ENCODE data around the gene SLC27A5. TPM values are rescaled to one million over a fixed set of nuclear protein-coding genes. Genes with fewer than 3 reads are reported as not detected.

The SLC27A5 gene, protein sequence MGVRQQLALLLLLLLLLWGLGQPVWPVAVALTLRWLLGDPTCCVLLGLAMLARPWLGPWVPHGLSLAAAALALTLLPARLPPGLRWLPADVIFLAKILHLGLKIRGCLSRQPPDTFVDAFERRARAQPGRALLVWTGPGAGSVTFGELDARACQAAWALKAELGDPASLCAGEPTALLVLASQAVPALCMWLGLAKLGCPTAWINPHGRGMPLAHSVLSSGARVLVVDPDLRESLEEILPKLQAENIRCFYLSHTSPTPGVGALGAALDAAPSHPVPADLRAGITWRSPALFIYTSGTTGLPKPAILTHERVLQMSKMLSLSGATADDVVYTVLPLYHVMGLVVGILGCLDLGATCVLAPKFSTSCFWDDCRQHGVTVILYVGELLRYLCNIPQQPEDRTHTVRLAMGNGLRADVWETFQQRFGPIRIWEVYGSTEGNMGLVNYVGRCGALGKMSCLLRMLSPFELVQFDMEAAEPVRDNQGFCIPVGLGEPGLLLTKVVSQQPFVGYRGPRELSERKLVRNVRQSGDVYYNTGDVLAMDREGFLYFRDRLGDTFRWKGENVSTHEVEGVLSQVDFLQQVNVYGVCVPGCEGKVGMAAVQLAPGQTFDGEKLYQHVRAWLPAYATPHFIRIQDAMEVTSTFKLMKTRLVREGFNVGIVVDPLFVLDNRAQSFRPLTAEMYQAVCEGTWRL
- 40.1 and 41.4 TPM in 2 replicates for total RNA-seq (2014; rRNA removed; shearing (Covaris generic))

GRCh38 chr19:58511353-58512208 is at the start of gene SLC27A5:
SLC27A5 (minus strand) TSS chr19:58511992; CDS start chr19:58511955, 37 bp downstream.

GRCh38 chr19:58558066-58558622 is 46.4 kb upstream of the SLC27A5 start, which contains the start of gene UBE2M:
UBE2M (minus strand) TSS chr19:58558611; CDS start chr19:58558381, 230 bp downstream.

GRCh38 chr19:58554494-58555368 is 42.9 kb upstream of the SLC27A5 start, which contains the start of gene CHMP2A:
CHMP2A (minus strand) TSS chr19:58555105; CDS start chr19:58554212, 893 bp downstream.

DNA sequence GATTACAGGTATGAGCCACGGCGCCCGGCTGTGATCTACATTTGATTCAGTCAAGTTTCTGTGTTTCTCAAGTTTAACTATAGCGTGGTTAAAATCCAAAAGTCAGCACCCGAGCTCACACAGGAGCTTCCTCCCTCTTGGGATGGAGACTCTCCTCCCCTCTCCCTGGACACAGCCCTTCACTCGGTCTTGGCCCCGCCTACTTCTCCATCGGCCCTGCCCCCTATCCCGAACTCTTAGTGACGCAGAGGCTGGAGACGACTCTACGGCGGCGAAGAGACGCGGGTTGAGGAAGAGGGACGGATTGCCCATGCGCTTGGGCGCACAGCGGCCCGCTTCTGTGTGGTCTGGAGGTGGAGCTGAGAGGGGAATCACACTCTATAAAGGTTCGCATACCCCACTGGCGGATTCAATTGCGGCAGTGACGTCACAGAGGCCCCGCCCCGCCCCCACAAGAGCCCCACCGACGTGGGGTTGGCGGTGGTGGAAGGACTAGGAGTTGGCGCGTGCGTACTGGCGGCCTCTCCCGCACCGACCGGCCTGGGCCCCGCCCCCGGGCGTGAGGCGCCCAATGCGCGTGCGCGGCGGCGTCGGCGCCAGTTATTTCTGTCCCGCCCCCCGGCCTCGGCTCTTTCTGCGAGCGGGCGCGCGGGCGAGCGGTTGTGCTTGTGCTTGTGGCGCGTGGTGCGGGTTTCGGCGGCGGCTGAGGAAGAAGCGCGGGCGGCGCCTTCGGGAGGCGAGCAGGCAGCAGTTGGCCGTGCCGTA is 32.2 kb upstream of the SLC27A5 start, which contains the start of gene TRIM28:
Gene TRIM28, plus strand, starts transcription at position 239 of the 765 bp plus-strand sequence. CDS start 694 bp downstream, outside the sequence.

DNA sequence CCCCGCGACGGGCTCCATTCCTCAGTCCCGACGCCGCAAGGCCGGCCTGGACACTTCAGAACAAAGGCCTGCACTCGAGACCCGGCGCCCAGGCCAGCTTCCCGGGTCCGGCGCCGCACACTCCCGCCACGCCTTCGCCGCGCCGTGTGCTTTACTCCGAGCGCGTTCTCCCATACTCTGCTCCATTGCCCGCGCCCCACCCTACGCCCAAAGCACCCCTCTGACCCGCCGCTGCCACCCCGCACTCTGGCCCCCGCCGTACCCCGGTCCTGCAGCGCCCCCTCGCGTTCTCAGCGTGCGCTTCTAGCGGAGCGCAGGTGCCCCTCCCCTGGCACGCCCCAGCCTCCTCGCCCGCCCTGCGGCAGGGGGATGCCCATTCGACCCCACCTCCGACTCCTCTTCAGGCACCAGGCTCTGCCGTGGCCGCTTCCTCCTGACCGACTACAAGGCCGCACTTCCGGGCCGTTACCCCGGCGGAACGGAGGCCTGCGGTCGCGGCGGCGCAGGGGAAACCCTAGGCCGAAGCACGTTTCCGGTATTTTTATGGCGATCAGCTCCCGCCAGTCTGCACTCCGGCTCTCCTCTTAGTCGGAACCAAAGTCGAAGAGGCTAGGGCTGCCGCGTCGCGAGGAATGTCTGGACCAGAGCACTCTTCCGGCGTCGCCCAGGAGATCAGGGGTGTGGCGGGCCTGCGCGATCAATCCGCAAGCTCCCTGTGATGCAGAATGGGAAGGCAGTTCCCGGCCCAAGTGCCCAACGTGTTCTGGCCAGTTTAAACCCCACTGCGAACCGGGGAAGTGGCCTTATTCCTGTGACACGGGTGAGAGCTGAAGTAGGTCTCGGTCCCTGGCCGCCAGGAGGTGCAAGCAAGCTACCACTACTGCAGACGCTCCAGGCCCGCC is 7.8 kb upstream of the SLC27A5 start, which contains the start of gene ZBTB45:
Gene ZBTB45, minus strand, starts transcription at position 456 of the 902 bp plus-strand sequence. CDS start 2,137 bp downstream, outside the sequence.

DNA sequence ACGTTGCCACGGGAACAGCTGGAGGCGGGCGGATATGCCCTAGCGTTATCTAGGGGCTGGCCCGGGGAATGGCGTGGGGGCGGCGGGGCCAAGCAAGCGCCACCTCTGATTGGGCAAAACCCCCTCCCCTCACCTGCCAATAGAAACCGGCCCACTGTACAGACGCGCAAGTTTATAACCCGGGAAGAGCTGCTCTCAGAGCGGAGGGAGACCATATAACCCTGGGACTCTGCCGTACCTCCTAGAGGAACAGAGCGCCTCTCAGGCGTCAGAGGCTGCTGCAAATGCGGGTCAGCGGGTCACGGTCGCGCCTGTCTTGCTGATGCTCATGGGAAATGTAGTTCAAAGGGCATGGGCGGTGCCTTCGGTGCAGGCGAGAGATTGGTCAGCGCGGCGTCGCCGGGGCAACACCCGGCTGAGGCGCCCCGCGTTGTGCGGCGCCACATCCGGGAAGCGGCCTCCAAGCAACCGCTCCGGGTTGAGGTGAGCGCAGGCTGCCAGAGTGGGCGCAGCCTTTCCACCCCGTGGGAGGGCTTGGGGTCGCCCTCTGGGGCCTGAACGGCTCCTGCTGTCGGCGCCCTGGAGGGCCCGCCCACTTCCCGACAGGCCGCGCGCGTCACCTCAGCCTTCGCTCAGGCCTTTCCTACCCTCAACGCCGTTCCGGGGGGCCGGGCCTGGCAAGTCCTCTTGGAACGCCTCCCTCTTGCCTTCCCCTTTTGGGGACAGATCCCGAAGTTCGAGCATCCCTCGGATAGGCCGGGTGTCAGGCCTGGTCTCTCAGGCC is 35.9 kb downstream of the SLC27A5 start, which contains the start of gene ZNF446:
Gene ZNF446, plus strand, starts transcription at position 639 of the 784 bp plus-strand sequence. CDS start 867 bp downstream, outside the sequence.

GRCh38 chr19:58466760-58467589 is 44.8 kb downstream of the SLC27A5 start, which contains the start of gene ZNF324:
ZNF324 (plus strand) TSS chr19:58467080; CDS start chr19:58469186, 2,106 bp downstream.

DNA sequence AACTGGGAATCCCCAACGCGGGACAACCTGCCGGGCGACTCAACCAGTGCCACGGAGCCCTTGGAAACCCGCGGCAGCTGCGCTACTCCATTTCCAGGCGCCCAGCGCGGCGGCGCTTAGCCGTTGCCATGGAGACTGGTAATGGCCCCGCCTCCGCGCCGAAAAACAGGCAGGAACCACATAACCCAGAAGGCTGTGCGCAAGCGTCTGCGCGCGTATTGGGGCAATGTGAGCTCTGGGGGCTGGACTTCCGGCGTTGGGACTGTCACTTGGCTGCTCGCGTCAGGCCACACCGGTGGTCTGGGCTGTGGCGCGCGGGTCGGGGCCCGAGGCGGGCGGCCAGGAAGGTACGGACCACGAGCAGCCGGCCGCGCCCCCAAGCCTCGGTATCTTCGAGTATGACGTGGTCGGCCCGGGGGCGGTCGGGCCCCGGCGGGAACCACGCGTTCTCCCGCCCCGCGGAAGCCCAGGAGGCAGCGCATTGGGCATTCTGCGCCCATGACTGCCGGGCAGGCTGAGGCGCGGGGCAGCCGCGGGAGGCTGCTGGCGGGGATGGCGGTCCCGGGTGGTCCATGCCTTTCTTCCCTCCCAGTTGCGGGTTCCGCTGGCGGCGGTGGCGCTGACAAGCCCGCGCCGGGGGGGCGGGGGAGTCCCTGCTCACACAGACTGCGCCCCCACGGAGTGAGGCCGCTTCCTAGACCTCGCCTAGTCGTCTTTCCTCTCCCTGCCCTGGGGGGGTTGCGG is 60.3 kb downstream of the SLC27A5 start, which contains the start of gene ZNF324B:
Gene ZNF324B, plus strand, starts transcription at position 265 of the 744 bp plus-strand sequence. CDS start 2,080 bp downstream, outside the sequence.

Small RNA genes lying within 50 kb of the gene (small RNA-seq; reads per million reads assigned to genes)
- not detected for gene MIR6807
- not detected for gene RN7SL525P
- gene RN7SL693P: not detected
- gene RNU6-1337P: not detected

Other genes with a start within 250 kb of the SLC27A5 start
- gene ZNF8, start 233.0 kb downstream of the SLC27A5 start, total RNA-seq (2014; rRNA removed; shearing (Covaris generic)): 6.1 and 6.5 TPM in 2 replicates
- 96.2 and 96.7 TPM in 2 replicates for gene ERVK3-1, start 206.6 kb downstream of the SLC27A5 start, total RNA-seq (2014; rRNA removed; shearing (Covaris generic))
- gene ZSCAN22, start 185.0 kb downstream of the SLC27A5 start, total RNA-seq (2014; rRNA removed; shearing (Covaris generic)): 2.9 TPM in 2 replicates
- gene A1BG, start 158.5 kb downstream of the SLC27A5 start, total RNA-seq (2014; rRNA removed; shearing (Covaris generic)): 13.4 and 31.9 TPM in 2 replicates
- gene ZNF497, start 149.2 kb downstream of the SLC27A5 start, total RNA-seq (2014; rRNA removed; shearing (Covaris generic)): 1.4 and 2.1 TPM in 2 replicates
- 5.1 and 6.8 TPM in 2 replicates for gene ZNF837, start 131.0 kb downstream of the SLC27A5 start, total RNA-seq (2014; rRNA removed; shearing (Covaris generic))
- gene RPS5, start 124.7 kb downstream of the SLC27A5 start, total RNA-seq (2014; rRNA removed; shearing (Covaris generic)): 4,542 and 4,656 TPM in 2 replicates
- gene RNF225, start 116.3 kb downstream of the SLC27A5 start, total RNA-seq (2014; rRNA removed; shearing (Covaris generic)): 1.4 and 3.8 TPM in 2 replicates
- 14.3 and 21.4 TPM in 2 replicates for gene ZNF584, start 103.3 kb downstream of the SLC27A5 start, total RNA-seq (2014; rRNA removed; shearing (Covaris generic))
- 0.16 and 0.19 TPM in 2 replicates for gene ZNF132, start 71.8 kb downstream of the SLC27A5 start, total RNA-seq (2014; rRNA removed; shearing (Covaris generic))
- 11.7 and 14.8 TPM in 2 replicates for gene ZNF324B, start 60.4 kb downstream of the SLC27A5 start, total RNA-seq (2014; rRNA removed; shearing (Covaris generic))
- 9.8 and 13.7 TPM in 2 replicates for gene ZNF324, start 44.9 kb downstream of the SLC27A5 start, total RNA-seq (2014; rRNA removed; shearing (Covaris generic))
- 22.6 and 23.1 TPM in 2 replicates for gene ZNF446, start 35.6 kb downstream of the SLC27A5 start, total RNA-seq (2014; rRNA removed; shearing (Covaris generic))
- gene ZBTB45, start 7.8 kb upstream of the SLC27A5 start, total RNA-seq (2014; rRNA removed; shearing (Covaris generic)): 13.1 and 15.4 TPM in 2 replicates
- gene TRIM28, start 32.1 kb upstream of the SLC27A5 start, total RNA-seq (2014; rRNA removed; shearing (Covaris generic)): 873 and 886 TPM in 2 replicates
- 361 and 379 TPM in 2 replicates for gene CHMP2A, start 43.1 kb upstream of the SLC27A5 start, total RNA-seq (2014; rRNA removed; shearing (Covaris generic))
- 195 and 207 TPM in 2 replicates for gene UBE2M, start 46.6 kb upstream of the SLC27A5 start, total RNA-seq (2014; rRNA removed; shearing (Covaris generic))
- 39.1 and 41.3 TPM in 2 replicates for gene MZF1, start 61.3 kb upstream of the SLC27A5 start, total RNA-seq (2014; rRNA removed; shearing (Covaris generic))